NCI-H128 (cell line): Measurements from ENCODE around the gene MIGA1.
"Not testable (repeated sequence)": the region's sequence is repeated elsewhere in the genome, so short reads cannot be mapped to it uniquely, and the experiment has no call there.

Source experiments
- DNase-seq: peaks from one replicate; lab custom pipeline; 2025; ENCODE audit not compliant: unreplicated experiment; lab: John Stamatoyannopoulos, UW

Gene MIGA1

GRCh38 chr1:77905603-77906002, 126.2 kb downstream of the MIGA1 start:
- no peak for DNase-seq

GRCh38 chr1:77906019-77906545, 126.6 kb downstream of the MIGA1 start:
- DNase-seq = no peak

GRCh38 chr1:77906624-77907023, 127.2 kb downstream of the MIGA1 start:
- no peak for DNase-seq

GRCh38 chr1:77910116-77910515, 130.7 kb downstream of the MIGA1 start:
- no peak for DNase-seq

GRCh38 chr1:77918918-77919317, 139.5 kb downstream of the MIGA1 start:
- not testable (repeated sequence) for DNase-seq

GRCh38 chr1:77925518-77925917, 146.1 kb downstream of the MIGA1 start:
- DNase-seq = no peak

- DNase-seq = no peak
Measured at GRCh38 chr1:77925956-77926355, 146.5 kb downstream of the MIGA1 start.

- DNase-seq = no peak
Measured at GRCh38 chr1:77926561-77927357, 147.3 kb downstream of the MIGA1 start.

GRCh38 chr1:77927414-77927813, 148.0 kb downstream of the MIGA1 start:
- DNase-seq = no peak
